Measurements from ENCODE around the gene SHANK1.

The SHANK1 gene

GRCh38 chr19:50645107-50645506 lies 74.5 kb downstream of the SHANK1 start:
- Histone ChIP-seq H3K4me2 (ENCODE audit: low read depth, low read length, poor library complexity, severe bottlenecking) (no peak overlapping the region), H3K9me3 (ENCODE audit: insufficient read depth, low read depth, low read length) (no peaks in the 10 kb centered on the region), H3K4me3 (ENCODE audit: low read length, poor library complexity, severe bottlenecking) (no peak overlapping the region), H3K79me2 (ENCODE audit: insufficient read depth, low read length) (no peaks in the 10 kb centered on the region), H3K9ac (ENCODE audit: low read depth, low read length, poor library complexity, severe bottlenecking) (no peak overlapping the region), H4K20me1 (ENCODE audit: insufficient read depth, low read length, poor library complexity, severe bottlenecking) (no peaks in the 10 kb centered on the region), H3K9me2 (replicated peaks; ENCODE audit: low read depth, low read length) (no peaks in the 10 kb centered on the region), H2AFZ (ENCODE audit: low read length) (no peak overlapping the region), H3K27me3 (ENCODE audit: insufficient read depth, low read length, poor library complexity, severe bottlenecking) (no peaks in the 10 kb centered on the region), H3K36me3 (ENCODE audit: insufficient read depth, low read length) (no peaks in the 10 kb centered on the region), H3K4me1 (ENCODE audit: insufficient read depth, low read length, poor library complexity, severe bottlenecking) (peaks cover 3% of the 10 kb centered on the region), H3F3A (ENCODE audit: low read depth) (no peaks in the 10 kb centered on the region)
- TF ChIP-seq CTCF (conservative IDR thresholded peaks at IDR 0.05; ENCODE audit: low read length) (no peak), EZH2phosphoT487 (IDR thresholded peaks at IDR 0.05; ENCODE audit: borderline replicate concordance) (no peak)

- TF ChIP-seq CTCF (conservative IDR thresholded peaks at IDR 0.05; ENCODE audit: low read length): no peak
- TF ChIP-seq EZH2phosphoT487 (IDR thresholded peaks at IDR 0.05; ENCODE audit: borderline replicate concordance): no peak
- H3K4me1 ChIP-seq (ENCODE audit: insufficient read depth, low read length, poor library complexity, severe bottlenecking): no peaks in the 10 kb centered on the region
These were observed 75.2 kb downstream of the SHANK1 start for GRCh38 chr19:50644315-50644915.

GRCh38 chr19:50640368-50640767 lies 79.2 kb downstream of the SHANK1 start:
- Histone ChIP-seq H3K27me3 (ENCODE audit: insufficient read depth, low read length, poor library complexity, severe bottlenecking) (no peaks in the 10 kb centered on the region), H3K9me2 (replicated peaks; ENCODE audit: low read depth, low read length) (no peaks in the 10 kb centered on the region), H3K79me2 (ENCODE audit: insufficient read depth, low read length) (no peaks in the 10 kb centered on the region), H3K4me2 (ENCODE audit: low read depth, low read length, poor library complexity, severe bottlenecking) (peak overlapping the region; percentile 81), H2AFZ (ENCODE audit: low read length) (0 out of 2 replicates have a peak overlapping the region, but pooled peaks have one; percentile 93), H3F3A (ENCODE audit: low read depth) (no peaks in the 10 kb centered on the region), H3K4me1 (ENCODE audit: insufficient read depth, low read length, poor library complexity, severe bottlenecking) (no peaks in the 10 kb centered on the region), H3K9ac (ENCODE audit: low read depth, low read length, poor library complexity, severe bottlenecking) (no peak overlapping the region), H4K20me1 (ENCODE audit: insufficient read depth, low read length, poor library complexity, severe bottlenecking) (no peaks in the 10 kb centered on the region), H3K36me3 (ENCODE audit: insufficient read depth, low read length) (no peaks in the 10 kb centered on the region), H3K9me3 (ENCODE audit: insufficient read depth, low read depth, low read length) (no peaks in the 10 kb centered on the region; the same call in 1 of the 2 replicates), H3K4me3 (ENCODE audit: low read length, poor library complexity, severe bottlenecking) (no peak overlapping the region)
- TF ChIP-seq EZH2phosphoT487 (IDR thresholded peaks at IDR 0.05; ENCODE audit: borderline replicate concordance): no peak
- TF ChIP-seq CTCF (conservative IDR thresholded peaks at IDR 0.05; ENCODE audit: low read length): no peak

More at GRCh38 chr19:50644315-50644915, 75.2 kb downstream of the SHANK1 start:
- no peaks in the 10 kb centered on the region for H4K20me1 ChIP-seq (ENCODE audit: insufficient read depth, low read length, poor library complexity, severe bottlenecking)
- H3K36me3 ChIP-seq (ENCODE audit: insufficient read depth, low read length): no peaks in the 10 kb centered on the region
- no peak overlapping the region for H3K4me3 ChIP-seq (ENCODE audit: low read length, poor library complexity, severe bottlenecking)
- H3K79me2 ChIP-seq (ENCODE audit: insufficient read depth, low read length): no peaks in the 10 kb centered on the region
- no peak overlapping the region for H3K9ac ChIP-seq (ENCODE audit: low read depth, low read length, poor library complexity, severe bottlenecking)
- H3F3A ChIP-seq (ENCODE audit: low read depth): no peaks in the 10 kb centered on the region
- no peaks in the 10 kb centered on the region for H3K9me3 ChIP-seq (ENCODE audit: insufficient read depth, low read depth, low read length)
- no peaks in the 10 kb centered on the region for H3K9me2 ChIP-seq (replicated peaks; ENCODE audit: low read depth, low read length)
- H3K4me2 ChIP-seq (ENCODE audit: low read depth, low read length, poor library complexity, severe bottlenecking): no peak overlapping the region
- no peak overlapping the region for H2AFZ ChIP-seq (ENCODE audit: low read length)
- H3K27me3 ChIP-seq (ENCODE audit: insufficient read depth, low read length, poor library complexity, severe bottlenecking): no peaks in the 10 kb centered on the region
